OCI-LY7 (cell line): ENCODE measurements around the gene COL1A2.

Experiments
- CTCF ChIP-seq: fragments of 200-600 bp; sonication (generic); conservative IDR thresholded peaks from 2 replicates; pipeline ENCODE4 v1.5.1; 2014; ENCODE audit warnings: mild to moderate bottlenecking, antibody characterized with exemption, low read length, moderate library complexity, mixed read lengths
- EZH2phosphoT487 ChIP-seq: fragments of 200-600 bp; sonication (generic); IDR thresholded peaks from 2 replicates; pipeline ENCODE4 v1.6.1; 2018; ENCODE audit warnings: low read depth, borderline replicate concordance, mild to moderate bottlenecking, mixed run types, antibody characterized with exemption, low read length, moderate library complexity, mixed read lengths

- TF ChIP-seq CTCF (no peak), EZH2phosphoT487 (no peak)
Measured at GRCh38 chr7:94392393-94392786, 2.3 kb upstream of the COL1A2 start.
